Prostate gland (tissue), 2 donors: ENCODE data around the gene FBXL5. TPM values are rescaled to one million over a fixed set of nuclear protein-coding genes. Genes with fewer than 3 reads are reported as not detected.

ENCODE experiments used
- DNase-seq: peaks from one replicate; pipeline ENCODE4 v3.0.0-alpha.2; 2019; ENCODE audit warnings: low spot score
- H3K27ac ChIP-seq, 2 donors: fragments of 200-600 bp; sonication (generic); 2 replicates each; pipeline ENCODE4 v1.5.1; 2017 to 2019
- H3K27me3 ChIP-seq: fragments of 200-600 bp; sonication (generic); replicated peaks from 2 replicates; pipeline ENCODE4 v1.5.1; 2019; ENCODE audit not compliant: insufficient read depth
- H3K36me3 ChIP-seq, 2 donors: fragments of 200-600 bp; sonication (generic); 1 replicate in 1 of 2; 2 replicates in 1 of 2; pipeline versions ENCODE4 v1.5.1 to v1.8.1; 2017 to 2019
- H3K4me1 ChIP-seq: fragments of 200-600 bp; sonication (generic); replicated peaks from 2 replicates; pipeline ENCODE4 v1.5.1; 2019
- H3K4me3 ChIP-seq, 2 donors: fragments of 200-600 bp; sonication (generic); 2 replicates each; pipeline ENCODE4 v1.5.1; 2017 to 2019
- H3K9me3 ChIP-seq: fragments of 200-600 bp; sonication (generic); 2 replicates; pipeline ENCODE4 v1.5.1; 2017
- CTCF ChIP-seq, 4 experiments: fragments of 200-600 bp in 2 of 4; fragments of 450-650 bp in 2 of 4; sonication (generic) in 2 of 4; IDR thresholded peaks; 1 replicate in 3 of 4; 2 replicates in 1 of 4; pipeline ENCODE4 v1.5.1; 2016 to 2019; ENCODE audit warnings: antibody characterized with exemption in 4 of 4, mild to moderate bottlenecking in 2 of 4, moderate library complexity in 2 of 4
- POLR2A ChIP-seq: fragments of 450-650 bp; IDR thresholded peaks from one replicate; pipeline ENCODE4 v1.6.1; 2016; ENCODE audit warnings: antibody characterized with exemption, mild to moderate bottlenecking
- POLR2AphosphoS5 ChIP-seq: sonication (generic); formaldehyde crosslinking; IDR thresholded peaks from one replicate; pipeline ENCODE4 v1.6.1; 2017; ENCODE audit warnings: antibody characterized with exemption
- WGBS: methylation state at CpG from one replicate; pipeline ENCODE4 v1.1.5; 2018; 5-methylcytosine and 5-hydroxymethylcytosine counted together
- intact Hi-C: fragments of 100-400 bp; cut with DNase I; formaldehyde crosslinking; loops from one replicate; pipeline ENCODE4 v1.14.2; 2022
- total RNA-seq, 2 donors: library from RNA; depleted of rRNA; stranded (reverse); fragments of >200 nt; gene quantifications; one replicate each; pipeline ENCODE4 v1.1.0, GENCODE V29; 2016

The FBXL5 gene
- total RNA-seq, 2 donors from 2014 or later = 86.0 to 123 TPM

GRCh38 chr4:15690020-15690809 is 35.1 kb upstream of the FBXL5 start:
- H3K4me1 ChIP-seq = no peaks in the 10 kb centered on the region
- H3K27me3 ChIP-seq = no peaks in the 10 kb centered on the region
- no peak overlapping the region for H3K27ac ChIP-seq
- intact Hi-C loops = no loop called here
- 54% methylated on average over 7 of the region's 7 CpGs for WGBS
- H3K9me3 ChIP-seq = no peaks in the 10 kb centered on the region
- no peaks in the 10 kb centered on the region for H3K36me3 ChIP-seq
- H3K4me3 ChIP-seq = no peak overlapping the region
- no peak for TF ChIP-seq POLR2AphosphoS5
- TF ChIP-seq POLR2A = no peak
- no peak for TF ChIP-seq CTCF (IDR thresholded peaks at IDR 0.05)
- no peak for DNase-seq

- 96% methylated on average over 2 of the region's 2 CpGs for WGBS
- no peaks in the 10 kb centered on the region for H3K27me3 ChIP-seq
- intact Hi-C loops = no loop called here
- no peaks in the 10 kb centered on the region for H3K9me3 ChIP-seq
- no peaks in the 10 kb centered on the region for H3K4me1 ChIP-seq
- DNase-seq = no peak
- H3K27ac ChIP-seq = no peak overlapping the region
- H3K36me3 ChIP-seq = no peaks in the 10 kb centered on the region
- H3K4me3 ChIP-seq = no peak overlapping the region
- no peak for TF ChIP-seq CTCF (IDR thresholded peaks at IDR 0.05)
- no peak for TF ChIP-seq POLR2AphosphoS5
- TF ChIP-seq POLR2A = no peak
These were observed 34.4 kb upstream of the FBXL5 start for GRCh38 chr4:15689540-15689939.

- TF ChIP-seq CTCF (IDR thresholded peaks at IDR 0.05) (no peak), POLR2A (no peak), POLR2AphosphoS5 (no peak)
- Histone ChIP-seq H3K9me3 (no peaks in the 10 kb centered on the region), H3K27me3 (no peaks in the 10 kb centered on the region), H3K27ac (no peak overlapping the region), H3K36me3 (no peaks in the 10 kb centered on the region), H3K4me1 (no peaks in the 10 kb centered on the region), H3K4me3 (no peak overlapping the region)
- DNase-seq = no peak
- WGBS = 81% methylated on average over 5 of the region's 5 CpGs
- intact Hi-C loops = no loop called here
These were observed 32.9 kb upstream of the FBXL5 start for GRCh38 chr4:15688051-15688450.

GRCh38 chr4:15684498-15684897 is 29.3 kb upstream of the FBXL5 start:
- H3K9me3 ChIP-seq = no peaks in the 10 kb centered on the region
- no peak overlapping the region for H3K4me3 ChIP-seq
- WGBS = 55% methylated on average over 1 of the region's 1 CpG
- no peaks in the 10 kb centered on the region for H3K36me3 ChIP-seq
- TF ChIP-seq POLR2AphosphoS5 (no peak), CTCF (IDR thresholded peaks at IDR 0.05) (no peak), POLR2A (no peak)
- peaks cover 3% of the 10 kb centered on the region for H3K4me1 ChIP-seq
- DNase-seq = no peak
- no peaks in the 10 kb centered on the region for H3K27me3 ChIP-seq
- H3K27ac ChIP-seq = no peak overlapping the region
- intact Hi-C loops = no loop called here

GRCh38 chr4:15683143-15683495 is 28.0 kb upstream of the FBXL5 start:
- intact Hi-C loops = no loop called here
- H3K36me3 ChIP-seq = no peaks in the 10 kb centered on the region
- no peak overlapping the region for H3K27ac ChIP-seq
- 72% methylated on average over 2 of the region's 2 CpGs for WGBS
- DNase-seq = no peak
- peaks cover 3% of the 10 kb centered on the region for H3K4me1 ChIP-seq
- H3K27me3 ChIP-seq = no peaks in the 10 kb centered on the region
- no peaks in the 10 kb centered on the region for H3K9me3 ChIP-seq
- TF ChIP-seq POLR2A (no peak), POLR2AphosphoS5 (no peak)
- no peak overlapping the region for H3K4me3 ChIP-seq
